AG04450 (cell line): ENCODE results near the gene RGS17. TPM values are rescaled to one million over a fixed set of nuclear protein-coding genes. Genes with fewer than 3 reads are reported as not detected.

Source experiments
- CTCF ChIA-PET: fragments of 300-600, 350-600 bp; formaldehyde crosslinking; extraction: SDS; loops from one replicate; lab custom pipeline; 2022; ENCODE audit warnings: antibody characterized with exemption, inconsistent platforms; lab: Charles Lee
- POLR2A ChIA-PET: fragments of 350-600 bp; formaldehyde crosslinking; extraction: SDS; loops from one replicate; lab custom pipeline; 2021; ENCODE audit warnings: antibody characterized with exemption, inconsistent platforms; lab: Yijun Ruan, JAX
- DNase-seq: peaks from one replicate; pipeline ENCODE4 v3.0.0-alpha.2; 2011; ENCODE audit warnings: low read depth, low spot score
- H3K27ac ChIP-seq: one replicate; pipeline ENCODE4 v1.5.1; 2012; ENCODE audit warnings: low read depth, low read length, control low read depth
- H3K27me3 ChIP-seq: one replicate; pipeline ENCODE4 v1.6.0; 2012; ENCODE audit warnings: low read length; ENCODE audit not compliant: control insufficient read depth, insufficient read depth
- H3K4me3 ChIP-seq: 2 replicates; pipeline ENCODE4 v1.5.1; 2011; ENCODE audit warnings: mild to moderate bottlenecking, low read depth, low read length, control low read depth
- H3K9me3 ChIP-seq: 2 replicates; pipeline ENCODE4 v1.5.1; 2012; ENCODE audit warnings: low read length; ENCODE audit not compliant: control insufficient read depth, insufficient read depth
- CTCF ChIP-seq: IDR thresholded peaks from 2 replicates; pipeline ENCODE4 v1.5.1; 2011; ENCODE audit warnings: low read depth, low read length, control low read depth, inconsistent platforms
- polyA plus RNA-seq: library from polyadenylated mRNA; depleted of rRNA; stranded (reverse); fragments of >200 nt; gene quantifications from 2 replicates; pipeline ENCODE4 v1.2.3, GENCODE V29; 2011

The RGS17 gene
- polyA plus RNA-seq, 1 experiment = 12.2 TPM

- H3K4me3 ChIP-seq = no peak overlapping the region
- CTCF ChIA-PET = interaction anchor here (0.7 to 3.6 kb wide), 15 partner anchors 9 to 482 kb away, joined by 3 to 20 read pairs (median 5); no protein-coding TSS in a partner anchor
- POLR2A ChIA-PET = interaction anchor here (1.0 kb wide), 1 partner anchor 100 kb away, joined by 3 read pairs; the partner anchor contains the start of gene RGS17
- H3K27me3 ChIP-seq = no peaks in the 10 kb centered on the region
- peak; percentile 13 for DNase-seq
- H3K9me3 ChIP-seq = no peaks in the 10 kb centered on the region
- no peak overlapping the region for H3K27ac ChIP-seq
- no peak for TF ChIP-seq CTCF
These were observed 99.6 kb downstream of the RGS17 start for GRCh38 chr6:153031335-153031955.

DNA sequence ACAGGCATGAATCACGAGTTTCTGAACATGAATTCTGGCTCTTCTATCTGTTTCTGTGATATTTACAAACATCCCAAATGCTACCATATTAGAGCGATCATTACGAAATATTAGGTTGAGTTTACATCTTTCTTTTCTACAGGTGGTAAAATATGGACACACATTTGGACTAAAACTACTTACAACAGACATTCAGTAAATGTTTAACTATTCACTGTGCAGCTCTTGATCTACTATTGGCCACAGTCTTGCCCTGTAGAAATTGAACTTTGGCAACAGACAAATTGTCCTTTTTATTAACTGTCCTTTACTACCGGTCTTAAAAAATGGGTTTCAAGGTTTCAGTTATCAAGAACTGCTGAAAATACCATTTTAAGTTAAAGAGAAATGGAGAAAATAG is 102.1 kb downstream of the RGS17 start:
- Histone ChIP-seq H3K4me3 (no peak overlapping the region), H3K9me3 (no peaks in the 10 kb centered on the region), H3K27ac (no peak overlapping the region), H3K27me3 (no peaks in the 10 kb centered on the region)
- ChIA-PET CTCF (interaction anchor here (0.5 to 1.5 kb wide), 4 partner anchors 10 to 855 kb away, joined by 3 to 5 read pairs (median 4); no protein-coding TSS in a partner anchor), POLR2A (no interaction called here)
- DNase-seq = no peak
- no peak for TF ChIP-seq CTCF

DNA sequence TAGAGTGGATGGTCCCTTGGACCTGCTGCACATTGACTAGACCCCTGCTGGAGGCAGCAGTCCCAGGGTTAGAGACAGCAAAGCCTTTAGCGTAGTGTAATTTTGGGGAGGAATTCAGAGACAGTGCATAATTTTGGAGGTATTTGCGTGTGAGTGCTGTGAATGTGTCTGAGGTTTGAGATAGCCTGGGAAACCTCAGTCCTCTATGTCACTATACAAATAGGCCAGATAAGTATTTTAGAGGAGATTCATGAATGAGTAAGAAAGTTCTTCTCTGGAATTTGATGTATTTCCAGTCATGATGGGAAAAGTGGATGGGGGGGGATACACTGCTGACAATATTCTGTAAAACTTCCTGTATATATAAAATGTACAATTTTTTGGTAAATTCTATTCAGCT is 102.8 kb downstream of the RGS17 start:
- ChIA-PET POLR2A (no interaction called here), CTCF (interaction anchor here (0.5 to 1.2 kb wide), 3 partner anchors 26 to 856 kb away, joined by 3 to 5 read pairs (median 4); no protein-coding TSS in a partner anchor)
- Histone ChIP-seq H3K27me3 (no peaks in the 10 kb centered on the region), H3K27ac (no peak overlapping the region), H3K4me3 (no peak overlapping the region), H3K9me3 (no peaks in the 10 kb centered on the region)
- TF ChIP-seq CTCF = no peak
- no peak for DNase-seq

- Histone ChIP-seq H3K4me3 (no peak overlapping the region), H3K27me3 (no peaks in the 10 kb centered on the region), H3K27ac (no peak overlapping the region), H3K9me3 (no peaks in the 10 kb centered on the region)
- no peak for DNase-seq
- ChIA-PET POLR2A (no interaction called here), CTCF (interaction anchor here (0.8 to 1.4 kb wide), 2 partner anchors 12 to 80 kb away, joined by 3 to 4 read pairs; no protein-coding TSS in a partner anchor)
- no peak for TF ChIP-seq CTCF
These were observed 103.6 kb downstream of the RGS17 start for GRCh38 chr6:153027480-153027879.

- ChIA-PET POLR2A (no interaction called here), CTCF (interaction anchor here (0.6 to 2.3 kb wide), 28 partner anchors 10 to 288 kb away, joined by 3 to 12 read pairs (median 4); no protein-coding TSS in a partner anchor)
- no peak for DNase-seq
- Histone ChIP-seq H3K27ac (no peak overlapping the region), H3K9me3 (no peaks in the 10 kb centered on the region), H3K4me3 (no peak overlapping the region), H3K27me3 (no peaks in the 10 kb centered on the region)
- no peak for TF ChIP-seq CTCF
These were observed 106.4 kb downstream of the RGS17 start for GRCh38 chr6:153024709-153025017.
